Thoracic aorta (tissue), 2 donors: ENCODE data around the gene KRTAP1-4. TPM values are rescaled to one million over a fixed set of nuclear protein-coding genes. Genes with fewer than 3 reads are reported as not detected.

Experiments
- ATAC-seq: fragments of 150-250 bp; one replicate; pipeline ENCODE4 v1.8.0; 2017; ENCODE audit warnings: low read depth; ENCODE audit not compliant: insufficient number of reproducible peaks, low FRiP score
- DNase-seq: peaks from one replicate; pipeline ENCODE4 v3.0.0-alpha.2; 2020; ENCODE audit warnings: low spot score
- H3K27ac ChIP-seq, 2 donors: fragments of 200-600 bp; sonication (generic); 1 replicate in 1 of 2; 2 replicates in 1 of 2; pipeline ENCODE4 v1.5.1; 2016; ENCODE audit warnings: mild to moderate bottlenecking in 2 of 2, moderate library complexity in 2 of 2
- H3K27me3 ChIP-seq: fragments of 200-600 bp; sonication (generic); replicated peaks from 2 replicates; pipeline ENCODE4 v1.6.0; 2016; ENCODE audit warnings: mild to moderate bottlenecking; ENCODE audit not compliant: insufficient read depth
- H3K36me3 ChIP-seq: fragments of 200-600 bp; sonication (generic); one replicate; pipeline ENCODE4 v1.5.1; 2016
- H3K4me1 ChIP-seq, 2 donors: fragments of 200-600 bp; sonication (generic); 1 replicate in 1 of 2; 2 replicates in 1 of 2; pipeline versions ENCODE4 v1.5.1 to v1.6.0; 2016; ENCODE audit warnings: low read depth in 2 of 2, mild to moderate bottlenecking in 1 of 2; ENCODE audit not compliant: control insufficient read depth in 1 of 2
- H3K4me3 ChIP-seq: fragments of 200-600 bp; sonication (generic); 2 replicates; pipeline ENCODE4 v1.5.1; 2016; ENCODE audit warnings: mild to moderate bottlenecking
- H3K9me3 ChIP-seq: fragments of 200-600 bp; sonication (generic); 2 replicates; pipeline ENCODE4 v1.5.1; 2016
- total RNA-seq, 2 donors: library from RNA; depleted of rRNA; stranded (reverse); fragments of >200 nt; gene quantifications; one replicate each; pipeline versions ENCODE4 v1.1.0 to v1.2.3, GENCODE V29; 2016
- TF ChIP-seq, protein P1 (sequence below): fragments of 200-600 bp; sonication (generic); IDR thresholded peaks from one replicate; pipeline ENCODE4 v1.5.1; 2019; ENCODE audit warnings: antibody characterized with exemption

Gene KRTAP1-4
- total RNA-seq, 2 donors from 2014 or later = not detected

DNA sequence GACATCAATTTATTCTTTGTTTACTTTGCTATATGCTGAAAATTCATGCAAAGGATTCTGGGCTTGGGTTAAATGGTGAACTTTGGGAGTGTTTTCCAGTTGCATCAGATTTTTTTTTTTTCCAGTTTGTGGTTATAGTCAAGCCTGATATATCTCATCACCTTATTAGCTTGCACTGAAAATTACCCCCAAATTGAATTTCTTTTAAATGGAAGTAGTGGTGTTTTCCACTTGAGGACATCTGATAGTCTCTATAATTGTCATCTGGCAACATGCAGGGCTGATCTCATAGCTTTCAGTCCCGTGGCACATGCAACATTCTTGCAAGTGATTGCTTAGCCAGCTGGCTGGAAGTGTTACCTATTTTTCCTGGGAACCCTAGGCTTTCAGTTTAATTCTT lies 16.4 kb downstream of the KRTAP1-4 start:
- TF ChIP-seq, protein P1, sequence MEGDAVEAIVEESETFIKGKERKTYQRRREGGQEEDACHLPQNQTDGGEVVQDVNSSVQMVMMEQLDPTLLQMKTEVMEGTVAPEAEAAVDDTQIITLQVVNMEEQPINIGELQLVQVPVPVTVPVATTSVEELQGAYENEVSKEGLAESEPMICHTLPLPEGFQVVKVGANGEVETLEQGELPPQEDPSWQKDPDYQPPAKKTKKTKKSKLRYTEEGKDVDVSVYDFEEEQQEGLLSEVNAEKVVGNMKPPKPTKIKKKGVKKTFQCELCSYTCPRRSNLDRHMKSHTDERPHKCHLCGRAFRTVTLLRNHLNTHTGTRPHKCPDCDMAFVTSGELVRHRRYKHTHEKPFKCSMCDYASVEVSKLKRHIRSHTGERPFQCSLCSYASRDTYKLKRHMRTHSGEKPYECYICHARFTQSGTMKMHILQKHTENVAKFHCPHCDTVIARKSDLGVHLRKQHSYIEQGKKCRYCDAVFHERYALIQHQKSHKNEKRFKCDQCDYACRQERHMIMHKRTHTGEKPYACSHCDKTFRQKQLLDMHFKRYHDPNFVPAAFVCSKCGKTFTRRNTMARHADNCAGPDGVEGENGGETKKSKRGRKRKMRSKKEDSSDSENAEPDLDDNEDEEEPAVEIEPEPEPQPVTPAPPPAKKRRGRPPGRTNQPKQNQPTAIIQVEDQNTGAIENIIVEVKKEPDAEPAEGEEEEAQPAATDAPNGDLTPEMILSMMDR = no peak
- H3K4me1 ChIP-seq = no peaks in the 10 kb centered on the region
- no peaks in the 10 kb centered on the region for H3K9me3 ChIP-seq
- no peak for DNase-seq
- H3K36me3 ChIP-seq = no peaks in the 10 kb centered on the region
- no peaks in the 10 kb centered on the region for H3K27me3 ChIP-seq
- no peak overlapping the region for H3K27ac ChIP-seq
- H3K4me3 ChIP-seq = no peak overlapping the region
- no peak for ATAC-seq

DNA sequence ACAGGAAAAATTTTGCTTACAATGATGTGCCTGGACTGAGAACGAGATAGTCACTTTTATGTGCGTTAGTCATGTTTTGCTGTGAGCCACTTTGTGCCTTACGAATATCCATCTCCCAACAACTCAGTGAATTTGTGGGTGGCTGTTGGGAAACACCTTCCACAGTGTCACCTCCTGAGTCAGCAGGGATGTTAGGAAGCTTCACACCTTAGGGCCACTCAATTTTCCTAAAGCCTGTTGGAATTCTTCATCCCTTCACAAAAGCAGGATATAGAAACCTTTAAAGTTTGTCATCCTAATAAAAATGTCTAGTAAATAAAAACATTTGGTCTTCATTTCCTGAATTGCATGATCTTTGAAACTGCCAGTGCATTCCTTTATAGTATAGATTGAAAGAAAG lies 16.8 kb downstream of the KRTAP1-4 start:
- TF ChIP-seq, protein P1 = no peak

DNA sequence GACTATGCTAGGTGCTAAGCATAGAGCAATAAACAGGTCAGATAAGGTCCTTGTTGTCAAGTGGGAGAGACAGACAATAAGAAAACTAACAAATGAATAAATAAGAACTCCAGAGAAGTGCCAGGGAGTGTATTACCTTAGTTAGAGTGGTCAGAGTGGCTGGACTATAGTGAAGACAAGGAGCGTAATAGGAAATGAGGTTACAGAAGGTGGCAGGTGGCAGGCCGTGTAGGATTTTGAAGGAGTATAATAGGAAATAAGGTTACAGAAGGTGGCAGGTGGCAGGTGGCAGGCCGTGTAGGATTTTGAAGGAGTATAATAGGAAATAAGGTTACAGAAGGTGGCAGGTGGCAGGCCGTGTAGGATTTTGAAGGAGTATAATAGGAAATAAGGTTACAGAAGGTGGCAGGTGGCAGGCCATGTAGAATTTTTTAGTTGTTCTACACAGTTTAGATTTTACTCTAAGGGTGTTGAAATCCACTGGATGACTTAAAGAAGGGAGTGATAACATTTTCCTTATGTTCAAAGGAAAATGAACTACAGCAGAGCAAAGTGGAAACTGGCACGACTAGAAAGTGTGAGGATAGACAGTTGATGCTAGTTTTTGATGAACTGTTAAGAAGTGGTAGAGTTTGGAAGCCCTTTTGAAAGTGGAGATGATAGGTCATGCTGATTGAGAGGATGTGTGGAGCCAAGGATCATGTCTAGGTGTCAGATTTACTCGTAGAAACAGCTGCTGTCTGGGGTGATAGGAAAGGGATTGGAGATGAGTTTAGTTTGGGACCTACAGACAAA lies 17.5 kb downstream of the KRTAP1-4 start:
- no peaks in the 10 kb centered on the region for H3K27me3 ChIP-seq
- no peak for ATAC-seq

More for the DNA sequence above, 16.8 kb downstream of the KRTAP1-4 start:
- DNase-seq = no peak
- no peaks in the 10 kb centered on the region for H3K27me3 ChIP-seq
- H3K36me3 ChIP-seq = no peaks in the 10 kb centered on the region
- no peaks in the 10 kb centered on the region for H3K4me1 ChIP-seq
- H3K9me3 ChIP-seq = no peaks in the 10 kb centered on the region
- no peak for ATAC-seq
- no peak overlapping the region for H3K27ac ChIP-seq
- no peak overlapping the region for H3K4me3 ChIP-seq

DNA sequence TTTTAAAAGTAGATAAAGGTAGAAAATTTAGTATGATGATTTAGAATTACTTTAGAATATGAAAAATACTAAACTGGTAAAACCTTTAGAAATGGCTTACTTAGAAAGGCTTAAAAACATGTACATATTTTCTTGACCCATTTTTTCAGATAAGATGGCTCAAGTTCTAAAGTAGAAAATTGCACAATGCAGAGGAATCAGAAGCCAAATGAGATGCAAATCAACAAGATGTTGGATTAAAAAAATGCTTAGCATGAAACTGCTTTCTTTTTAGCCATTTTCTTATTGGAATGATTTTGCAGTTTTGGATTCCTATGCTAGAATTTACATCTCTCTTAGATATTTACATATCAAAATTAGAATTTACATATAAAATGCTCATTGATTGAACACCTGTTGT lies 19.6 kb downstream of the KRTAP1-4 start:
- no peaks in the 10 kb centered on the region for H3K9me3 ChIP-seq
- ATAC-seq (no peak), DNase-seq (no peak)
- H3K36me3 ChIP-seq = no peaks in the 10 kb centered on the region
- H3K4me1 ChIP-seq = no peaks in the 10 kb centered on the region
- H3K27me3 ChIP-seq = no peaks in the 10 kb centered on the region
- no peak overlapping the region for H3K27ac ChIP-seq
- no peak overlapping the region for H3K4me3 ChIP-seq
- TF ChIP-seq, protein P1 = no peak

More for the DNA sequence above, 17.5 kb downstream of the KRTAP1-4 start:
- Histone ChIP-seq H3K9me3 (no peaks in the 10 kb centered on the region), H3K36me3 (no peaks in the 10 kb centered on the region), H3K4me1 (no peaks in the 10 kb centered on the region), H3K4me3 (no peak overlapping the region), H3K27ac (no peak overlapping the region)
- no peak for DNase-seq
- TF ChIP-seq, protein P1 = no peak

DNA sequence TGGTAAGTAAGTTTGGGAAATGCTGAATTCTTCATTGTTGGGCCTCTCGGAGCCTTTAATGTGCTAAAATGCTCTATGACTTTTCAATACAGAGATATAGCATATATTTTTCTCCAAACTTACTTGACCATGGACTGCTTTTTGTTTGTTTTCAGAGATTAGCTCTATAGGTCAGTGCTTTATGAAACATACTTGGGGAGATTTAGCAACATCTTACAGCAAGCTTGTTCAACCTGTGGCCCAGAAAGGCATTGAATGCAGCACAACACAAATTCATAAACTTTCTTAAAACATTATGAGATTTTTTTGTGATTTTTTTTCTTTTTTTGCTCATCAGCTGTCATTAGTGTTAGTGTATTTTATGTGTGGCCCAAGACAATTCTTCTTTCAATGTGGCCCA lies 20.1 kb downstream of the KRTAP1-4 start:
- TF ChIP-seq, protein P1 = no peak
- Histone ChIP-seq H3K4me1 (no peaks in the 10 kb centered on the region), H3K4me3 (no peak overlapping the region), H3K27ac (no peak overlapping the region), H3K36me3 (no peaks in the 10 kb centered on the region), H3K9me3 (no peaks in the 10 kb centered on the region), H3K27me3 (no peaks in the 10 kb centered on the region)
- ATAC-seq (no peak), DNase-seq (no peak)
